Panc1 (cell line): ENCODE measurements around the gene CADM1. TPM values are rescaled to one million over a fixed set of nuclear protein-coding genes. Genes with fewer than 3 reads are reported as not detected.

Experiments used
- ATAC-seq: fragments of 200-7000 bp; cut with Tn5 transposase; 2 replicates; pipeline ENCODE4 v1.9.1; 2020; ENCODE audit warnings: mild to moderate bottlenecking, moderate library complexity
- BruUV-seq: library from RNA; stranded (reverse); fragments of 400-500 nt; replicated peaks from 2 replicates; lab custom pipeline; 2021; lab: Mats Ljungman, UMichigan
- CTCF ChIA-PET: fragments of 300-600 bp; sonication (Branson Sonifier 250); formaldehyde crosslinking; loops from one replicate; lab custom pipeline; 2022; ENCODE audit warnings: antibody characterized with exemption; lab: Charles Lee
- POLR2A ChIA-PET: fragments of 300-600 bp; sonication (Branson Sonifier 250); formaldehyde crosslinking; loops from one replicate; lab custom pipeline; 2022; ENCODE audit warnings: antibody characterized with exemption; lab: Charles Lee
- DNase-seq: peaks from one replicate; pipeline ENCODE4 v3.0.0-alpha.2; 2010; ENCODE audit warnings: low read depth, low spot score
- H3K27ac ChIP-seq: 2 replicates; pipeline ENCODE4 v1.5.1; 2011; ENCODE audit warnings: mild to moderate bottlenecking, low read length, inconsistent platforms
- H3K27me3 ChIP-seq: fragments of 200-500 bp; sonication (Bioruptor generic); 2 replicates; pipeline ENCODE4 v1.6.0; 2014; ENCODE audit warnings: low read length, inconsistent platforms; ENCODE audit not compliant: control insufficient read depth, insufficient read depth
- H3K36me3 ChIP-seq: fragments of 200-500 bp; sonication (Bioruptor generic); 2 replicates; pipeline ENCODE4 v1.5.1; 2014; ENCODE audit warnings: inconsistent platforms, mild to moderate bottlenecking, low read length, moderate library complexity; ENCODE audit not compliant: control insufficient read depth, insufficient read depth
- H3K4me1 ChIP-seq: 2 replicates; pipeline ENCODE4 v1.5.1; 2011; ENCODE audit warnings: inconsistent platforms, mild to moderate bottlenecking, low read length, moderate library complexity; ENCODE audit not compliant: control insufficient read depth, insufficient read depth
- H3K4me3 ChIP-seq, 2 experiments: 2 replicates each; pipeline ENCODE4 v1.5.1; 2011 to 2012; ENCODE audit warnings: low read depth in 2 of 2, low read length in 2 of 2, mild to moderate bottlenecking in 2 of 2, inconsistent platforms in 1 of 2, moderate library complexity in 1 of 2
- H3K9me3 ChIP-seq: fragments of 200-500 bp; sonication (Bioruptor generic); 2 replicates; pipeline ENCODE4 v1.5.1; 2014; ENCODE audit warnings: low read depth, mild to moderate bottlenecking, inconsistent platforms, low read length, moderate library complexity; ENCODE audit not compliant: control insufficient read depth, insufficient read depth
- CTCF ChIP-seq: fragments of 450-650 bp; IDR thresholded peaks from 2 replicates; pipeline ENCODE4 v1.5.1; 2017; ENCODE audit warnings: mild to moderate bottlenecking
- POLR2AphosphoS5 ChIP-seq: IDR thresholded peaks from 2 replicates; pipeline ENCODE4 v1.6.1; 2012; ENCODE audit warnings: mild to moderate bottlenecking, low read depth, low read length, moderate library complexity
- REST ChIP-seq, 2 experiments: IDR thresholded peaks; 2 replicates each; pipeline ENCODE4 v1.6.1; 2011 to 2012; ENCODE audit warnings: low read depth in 2 of 2, control low read depth in 1 of 2, low read length in 1 of 2, mild to moderate bottlenecking in 1 of 2, moderate library complexity in 1 of 2; ENCODE audit not compliant: insufficient read depth in 1 of 2
- SIN3A ChIP-seq: IDR thresholded peaks from 2 replicates; pipeline ENCODE4 v1.6.1; 2012; ENCODE audit warnings: low read depth, mild to moderate bottlenecking, low read length, moderate library complexity, borderline replicate concordance; ENCODE audit not compliant: insufficient read depth
- TCF7L2 ChIP-seq: IDR thresholded peaks from 2 replicates; pipeline ENCODE4 v1.6.1; 2011; ENCODE audit warnings: mild to moderate bottlenecking, low read depth, low read length, inconsistent platforms
- in situ Hi-C: cut with HindIII; loops from 2 replicates; pipeline ENCODE4 v1.10.0; 2016; ENCODE audit warnings: low sequenced_read_pairs, low pct_unique_long_range_greater_than_20kb
- intact Hi-C: fragments of 100-400 bp; cut with micrococcal nuclease; formaldehyde crosslinking; loops from one replicate; pipeline ENCODE4 v1.10.0; 2022; ENCODE audit not compliant: unreplicated experiment
- total RNA-seq: library from RNA; stranded (reverse); gene quantifications from one replicate; pipeline ENCODE4 v1.2.1, GENCODE V29; 2021; ENCODE audit not compliant: unreplicated experiment

CADM1 gene
- total RNA-seq, 1 experiment from 2014 or later = 3.9 TPM

- Histone ChIP-seq H3K27me3 (no peaks in the 10 kb centered on the region), H3K9me3 (no peaks in the 10 kb centered on the region), H3K27ac (no peak overlapping the region), H3K4me3 (no peak overlapping the region), H3K4me1 (no peaks in the 10 kb centered on the region), H3K36me3 (no peaks in the 10 kb centered on the region)
- DNase-seq (no peak), ATAC-seq (no peak)
- ChIA-PET CTCF (interaction anchor here (0.6 kb wide), 1 partner anchor 416 kb away, joined by 4 read pairs; no protein-coding TSS in a partner anchor), POLR2A (no interaction called here)
- intact Hi-C loops = no loop called here
- no peak for TF ChIP-seq CTCF
- no peak for TF ChIP-seq TCF7L2
- no peak for TF ChIP-seq POLR2AphosphoS5
- in situ Hi-C loops = no loop called here
- no TSS peak for BruUV-seq
Observed at GRCh38 chr11:115409116-115409670, 95.0 kb downstream of the CADM1 start.

GRCh38 chr11:115408036-115408921, 95.9 kb downstream of the CADM1 start:
- Histone ChIP-seq H3K27me3 (no peaks in the 10 kb centered on the region), H3K36me3 (no peaks in the 10 kb centered on the region), H3K9me3 (no peaks in the 10 kb centered on the region), H3K4me3 (no peak overlapping the region), H3K4me1 (no peaks in the 10 kb centered on the region), H3K27ac (no peak overlapping the region)
- ATAC-seq (no peak), DNase-seq (no peak)
- TF ChIP-seq REST (IDR thresholded peaks at IDR 0.05; ENCODE audit: insufficient read depth in 1 of 2, low read depth in 2 of 2, low read length in 1 of 2) (no peak), CTCF (no peak), POLR2AphosphoS5 (no peak), TCF7L2 (no peak), SIN3A (no peak)
- no TSS peak for BruUV-seq
- intact Hi-C loops = no loop called here
- POLR2A ChIA-PET = interaction anchor here (0.7 kb wide), 1 partner anchor 1111 kb away, joined by 15 read pairs; no protein-coding TSS in a partner anchor
- in situ Hi-C loops = no loop called here
- CTCF ChIA-PET = no interaction called here
